Endothelial cell of umbilical vein (primary cell): ENCODE results near the gene CACNG5. TPM values are rescaled to one million over a fixed set of nuclear protein-coding genes. Genes with fewer than 3 reads are reported as not detected.

Experiments used
- BruUV-seq: library from RNA; stranded (reverse); fragments of 400-500 nt; replicated peaks from 2 replicates; lab custom pipeline; 2021; lab: Mats Ljungman, UMichigan
- CTCF ChIA-PET: fragments of 300-600, 350-600 bp; sonication (Branson Sonifier 250); formaldehyde crosslinking; loops from one replicate; lab custom pipeline; 2021; ENCODE audit warnings: antibody characterized with exemption, inconsistent platforms; lab: Charles Lee
- POLR2A ChIA-PET: fragments of 300-600, 350-600 bp; sonication (Branson Sonifier 250); formaldehyde crosslinking; loops from one replicate; lab custom pipeline; 2021; ENCODE audit warnings: antibody characterized with exemption, inconsistent platforms; lab: Charles Lee
- DNase-seq: peaks from one replicate; pipeline ENCODE4 v3.0.0-alpha.2; 2011; ENCODE audit warnings: low read depth, low spot score
- FAIRE-seq: peaks from 2 replicates; lab custom pipeline; 2011; peaks lifted over from hg19 to GRCh38; lab: Jason Lieb, UNC
- H2AFZ ChIP-seq: 2 replicates; pipeline ENCODE4 v1.6.0; 2012; ENCODE audit warnings: low read depth, low read length, control low read depth, inconsistent platforms
- H3K27ac ChIP-seq: 2 replicates; pipeline ENCODE4 v1.5.1; 2011; ENCODE audit warnings: low read depth, mild to moderate bottlenecking, control low read depth, low read length, moderate library complexity; ENCODE audit not compliant: insufficient read depth
- H3K27me3 ChIP-seq, 2 experiments: 2 replicates each; pipeline versions ENCODE4 v1.6.0 to v1.6.1; 2011; ENCODE audit warnings: low read length in 2 of 2, mixed read lengths in 1 of 2; ENCODE audit not compliant: control insufficient read depth in 2 of 2, insufficient read depth in 2 of 2
- H3K36me3 ChIP-seq, 2 experiments: 2 replicates in 1 of 2; 3 replicates in 1 of 2; pipeline ENCODE4 v1.5.1; 2011; ENCODE audit warnings: low read length in 2 of 2, mild to moderate bottlenecking in 1 of 2, moderate library complexity in 1 of 2; ENCODE audit not compliant: control insufficient read depth in 2 of 2, insufficient read depth in 2 of 2; ENCODE audit errors: extremely low read depth in 1 of 2
- H3K4me1 ChIP-seq: 3 replicates; pipeline ENCODE4 v1.5.1; 2011; ENCODE audit warnings: mild to moderate bottlenecking, low read length; ENCODE audit not compliant: control insufficient read depth, insufficient read depth; ENCODE audit errors: extremely low read depth
- H3K4me2 ChIP-seq: 2 replicates; pipeline ENCODE4 v1.6.1; 2011; ENCODE audit warnings: low read length, control low read depth, mixed read lengths; ENCODE audit not compliant: insufficient read depth
- H3K4me3 ChIP-seq, 3 experiments: fragments of 200-600 bp in 1 of 3; sonication (generic), shearing (Covaris generic) in 1 of 3; replicated peaks in 1 of 3; 2 replicates each; pipeline ENCODE4 v1.5.1; 2011 to 2016; ENCODE audit warnings: control low read depth in 3 of 3, low read length in 3 of 3, mild to moderate bottlenecking in 2 of 3, inconsistent platforms in 1 of 3, low read depth in 1 of 3, moderate library complexity in 1 of 3; ENCODE audit not compliant: insufficient read depth in 1 of 3
- H3K79me2 ChIP-seq: 2 replicates; pipeline ENCODE4 v1.6.0; 2012; ENCODE audit warnings: low read length, inconsistent platforms; ENCODE audit not compliant: control insufficient read depth, insufficient read depth
- H3K9ac ChIP-seq: replicated peaks from 2 replicates; pipeline ENCODE3; 2011; ENCODE audit warnings: low read length, control low read depth; ENCODE audit not compliant: insufficient read depth; ENCODE audit errors: extremely low read depth
- H3K9me1 ChIP-seq: replicated peaks from 3 replicates; pipeline ENCODE4 v1.6.0; 2011; ENCODE audit warnings: mild to moderate bottlenecking, low read length; ENCODE audit not compliant: control insufficient read depth, insufficient read depth; ENCODE audit errors: extremely low read depth
- H3K9me3 ChIP-seq: replicated peaks from 2 replicates; pipeline ENCODE4 v1.5.1; 2012; ENCODE audit warnings: low read length, inconsistent platforms; ENCODE audit not compliant: control insufficient read depth, insufficient read depth
- H4K20me1 ChIP-seq: replicated peaks from 2 replicates; pipeline ENCODE3; 2011; ENCODE audit warnings: mild to moderate bottlenecking, low read length; ENCODE audit not compliant: control insufficient read depth, insufficient read depth; ENCODE audit errors: extremely low read depth
- CTCF ChIP-seq, 2 donors: IDR thresholded peaks; 1 replicate in 1 of 2; 2 replicates in 1 of 2; pipeline ENCODE4 v1.5.1; 2011; ENCODE audit warnings: low read length in 2 of 2, mild to moderate bottlenecking in 2 of 2, moderate library complexity in 2 of 2, control low read depth in 1 of 2, inconsistent platforms in 1 of 2, low read depth in 1 of 2; ENCODE audit not compliant: insufficient read depth in 1 of 2; ENCODE audit errors: extremely low read depth in 1 of 2
- EZH2 ChIP-seq: IDR thresholded peaks from 2 replicates; pipeline ENCODE4 v1.6.1; 2012; ENCODE audit warnings: borderline replicate concordance, low read depth, mild to moderate bottlenecking, moderate library complexity, low read length, inconsistent platforms; ENCODE audit not compliant: severe bottlenecking
- FOS ChIP-seq: IDR thresholded peaks from 2 replicates; pipeline ENCODE4 v1.6.1; 2011; ENCODE audit warnings: mild to moderate bottlenecking, low read length, moderate library complexity, borderline replicate concordance; ENCODE audit not compliant: insufficient read depth
- GATA2 ChIP-seq: IDR thresholded peaks from 2 replicates; pipeline ENCODE4 v1.7.0; 2011; ENCODE audit warnings: low read depth, mild to moderate bottlenecking, moderate library complexity, mixed read lengths, low read length; ENCODE audit not compliant: insufficient read length, insufficient read depth
- JUN ChIP-seq: IDR thresholded peaks from 2 replicates; pipeline ENCODE4 v1.6.1; 2011; ENCODE audit warnings: borderline replicate concordance, low read depth; ENCODE audit not compliant: insufficient read length, insufficient read depth
- MAX ChIP-seq: IDR thresholded peaks from 2 replicates; pipeline ENCODE4 v1.6.1; 2011; ENCODE audit not compliant: insufficient read depth, insufficient read length
- MYC ChIP-seq: IDR thresholded peaks from one replicate; pipeline ENCODE4 v1.6.1; 2011; ENCODE audit warnings: mild to moderate bottlenecking, low read depth, low read length
- POLR2A ChIP-seq: IDR thresholded peaks from 2 replicates; pipeline ENCODE4 v1.6.1; 2012; ENCODE audit warnings: low read depth, mild to moderate bottlenecking, control low read depth, low read length
- POLR2AphosphoS5 ChIP-seq: IDR thresholded peaks from 2 replicates; pipeline ENCODE4 v1.6.1; 2012; ENCODE audit warnings: low read depth, mild to moderate bottlenecking, control low read depth, low read length, moderate library complexity; ENCODE audit not compliant: insufficient read depth
- dilution Hi-C: fragments of 300-500 bp; cut with MboI; formaldehyde crosslinking; loops from one replicate; pipeline ENCODE4 v1.15.0; 2019; ENCODE audit warnings: low sequenced_read_pairs; ENCODE audit not compliant: extremely low pct_ligation_motif_present
- intact Hi-C: fragments of 100-400 bp; cut with micrococcal nuclease; formaldehyde crosslinking; loops from one replicate; pipeline ENCODE4 v1.10.0; 2022
- polyA plus RNA-seq, 4 experiments: library from polyadenylated mRNA; depleted of rRNA in 3 of 4; stranded (reverse) in 3 of 4; unstranded in 1 of 4; fragments of >200 nt; gene quantifications; 2 replicates each; pipeline versions ENCODE4 v1.2.1 to v1.2.3, GENCODE V29; 2011 to 2012; ENCODE audit warnings: missing spikeins in 1 of 4
- total RNA-seq: library from RNA; stranded (reverse); gene quantifications from 2 replicates; pipeline ENCODE4 v1.2.3, GENCODE V29; 2021

The CACNG5 gene
- total and polyA plus RNA-seq, 2 donors (not counting 3 experiments of a cell fraction or from before 2014, with no cell fraction given) = not detected

- dilution Hi-C loops (no loop called here), intact Hi-C loops (no loop called here)
- CTCF ChIA-PET = no interaction called here
- H3K36me3 ChIP-seq = no peaks in the 10 kb centered on the region
- H3K27me3 ChIP-seq = no peaks in the 10 kb centered on the region
- H3K27ac ChIP-seq = no peak overlapping the region
- no TSS peak for BruUV-seq
- FAIRE-seq = no peak
- H3K9me3 ChIP-seq = no peaks in the 10 kb centered on the region
- H3K9me1 ChIP-seq = no peaks in the 10 kb centered on the region
- POLR2A ChIA-PET = no interaction called here
- no peak for DNase-seq
- TF ChIP-seq GATA2 (no peak), MAX (no peak), FOS (no peak), JUN (no peak), POLR2A (no peak), CTCF (IDR thresholded peaks at IDR 0.05; ENCODE audit: extremely low read depth in 1 of 2, insufficient read depth in 1 of 2, low read depth in 1 of 2, low read length in 2 of 2) (no peak), MYC (no peak), EZH2 (no peak), POLR2AphosphoS5 (no peak)
- no peak overlapping the region for H3K4me3 ChIP-seq
- H3K79me2 ChIP-seq = no peaks in the 10 kb centered on the region
- H3K4me1 ChIP-seq = no peaks in the 10 kb centered on the region
- H3K9ac ChIP-seq = no peak overlapping the region
- H2AFZ ChIP-seq = no peak overlapping the region
- no peaks in the 10 kb centered on the region for H4K20me1 ChIP-seq
- no peak overlapping the region for H3K4me2 ChIP-seq
These were observed 29.4 kb upstream of the CACNG5 start for GRCh38 chr17:66805567-66805966.
